Stimulated activated naive CD8-positive, alpha-beta T cell treated with anti-CD3 and anti-CD28 coated beads, Interleukin-15, amount 100 ng/mL, for 72 hours (primary cell): ENCODE data around the gene DCHS2.

Experiments used
- ATAC-seq: fragments of 150-1000 bp; cut with Tn5 transposase; 2 replicates; pipeline ENCODE4 v1.10.0; 2021; ENCODE audit warnings: mild to moderate bottlenecking, moderate library complexity
- DNase-seq, 2 donors: peaks; one replicate each; pipeline ENCODE4 v3.0.0; 2021 to 2022
- H3K27ac Mint-ChIP-seq, 2 donors: one replicate each; pipeline ENCODE4 v1.8.0; 2022; ENCODE audit warnings: mild to moderate bottlenecking in 2 of 2, mixed read lengths in 2 of 2, moderate library complexity in 2 of 2
- H3K27me3 Mint-ChIP-seq: one replicate; pipeline ENCODE4 v1.8.0; 2022; ENCODE audit warnings: mixed read lengths
- H3K4me1 Mint-ChIP-seq: one replicate; pipeline ENCODE4 v1.8.0; 2022; ENCODE audit warnings: mild to moderate bottlenecking, mixed read lengths
- H3K4me3 Mint-ChIP-seq, 2 donors: one replicate each; pipeline ENCODE4 v1.8.0; 2022; ENCODE audit warnings: mild to moderate bottlenecking in 2 of 2, mixed read lengths in 2 of 2, moderate library complexity in 1 of 2
- H3K9me3 Mint-ChIP-seq, 2 donors: one replicate each; pipeline ENCODE4 v1.8.0; 2022; ENCODE audit warnings: mixed read lengths in 2 of 2

DCHS2 gene

DNA sequence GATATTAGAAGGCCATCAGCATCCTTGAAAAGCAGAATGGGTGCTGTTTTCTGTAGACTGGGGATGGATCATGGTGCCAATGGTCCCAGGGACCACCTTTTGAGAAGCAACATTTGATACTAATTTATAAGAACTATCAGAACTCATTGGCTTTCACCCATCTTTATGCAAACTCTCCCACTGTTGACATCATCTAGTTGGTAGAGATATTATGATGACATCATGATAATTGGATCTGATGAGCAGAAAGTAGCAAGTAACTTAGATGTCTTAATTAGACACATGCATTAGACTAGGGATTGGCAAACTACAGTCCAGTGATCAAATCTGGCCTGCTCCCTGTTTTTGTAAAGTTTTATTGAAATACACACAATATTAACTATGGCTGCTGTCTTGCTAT lies 181.0 kb downstream of the DCHS2 start:
- no peaks in the 10 kb centered on the region for H3K4me1 Mint-ChIP-seq
- ATAC-seq (no peak), DNase-seq (no peak)
- H3K4me3 Mint-ChIP-seq, result no peak overlapping the region
- H3K27ac Mint-ChIP-seq, result peak overlapping the region in 1 of 2 donors; percentile 72
- peaks cover 17% of the 10 kb centered on the region for H3K27me3 Mint-ChIP-seq
- peaks cover 8 to 21% of the 10 kb centered on the region in 2 donors for H3K9me3 Mint-ChIP-seq

- no peak for DNase-seq
- peaks cover 29% of the 10 kb centered on the region for H3K27me3 Mint-ChIP-seq
Measured at GRCh38 chr4:154308207-154308606, 183.4 kb downstream of the DCHS2 start.

GRCh38 chr4:154307451-154307850 lies 184.1 kb downstream of the DCHS2 start:
- ATAC-seq (no peak), DNase-seq (no peak)
- peaks cover 8 to 21% of the 10 kb centered on the region in 2 donors for H3K9me3 Mint-ChIP-seq
- no peaks in the 10 kb centered on the region for H3K4me1 Mint-ChIP-seq
- peaks cover 32% of the 10 kb centered on the region for H3K27me3 Mint-ChIP-seq
- peak overlapping the region in 1 of 2 donors; percentile 57 for H3K27ac Mint-ChIP-seq
- H3K4me3 Mint-ChIP-seq, result no peak overlapping the region

More at GRCh38 chr4:154308207-154308606, 183.4 kb downstream of the DCHS2 start:
- ATAC-seq, result no peak
- Mint-ChIP-seq H3K4me1 (no peaks in the 10 kb centered on the region), H3K27ac (no peak overlapping the region), H3K4me3 (no peak overlapping the region), H3K9me3 (peaks cover 8 to 21% of the 10 kb centered on the region in 2 donors)

- Mint-ChIP-seq H3K9me3 (peaks cover 8 to 21% of the 10 kb centered on the region in 2 donors), H3K27ac (no peak overlapping the region), H3K27me3 (peaks cover 35% of the 10 kb centered on the region), H3K4me3 (no peak overlapping the region), H3K4me1 (no peaks in the 10 kb centered on the region)
- ATAC-seq (no peak), DNase-seq (no peak)
Measured at GRCh38 chr4:154305616-154306015, 186.0 kb downstream of the DCHS2 start.

DNA sequence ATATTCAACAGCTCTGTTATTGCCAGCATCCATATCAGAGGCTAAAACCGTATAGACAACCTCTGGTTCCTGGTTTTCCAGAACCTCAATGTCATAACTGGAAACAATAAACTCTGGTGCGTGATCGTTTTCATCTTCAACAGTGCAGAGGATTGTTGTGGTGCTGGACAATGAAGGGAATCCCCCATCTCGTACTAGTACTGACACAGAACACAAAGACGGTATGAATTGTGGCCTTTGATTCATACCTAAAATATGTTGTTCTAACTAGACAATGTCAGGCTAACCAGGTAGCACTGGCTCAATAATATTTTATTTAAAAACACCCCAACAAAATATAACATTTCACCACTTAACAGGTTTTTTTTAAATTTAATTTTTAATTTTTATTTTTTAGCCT lies 186.9 kb downstream of the DCHS2 start:
- ATAC-seq, result no peak
- H3K27me3 Mint-ChIP-seq, result peaks cover 44% of the 10 kb centered on the region

DNA sequence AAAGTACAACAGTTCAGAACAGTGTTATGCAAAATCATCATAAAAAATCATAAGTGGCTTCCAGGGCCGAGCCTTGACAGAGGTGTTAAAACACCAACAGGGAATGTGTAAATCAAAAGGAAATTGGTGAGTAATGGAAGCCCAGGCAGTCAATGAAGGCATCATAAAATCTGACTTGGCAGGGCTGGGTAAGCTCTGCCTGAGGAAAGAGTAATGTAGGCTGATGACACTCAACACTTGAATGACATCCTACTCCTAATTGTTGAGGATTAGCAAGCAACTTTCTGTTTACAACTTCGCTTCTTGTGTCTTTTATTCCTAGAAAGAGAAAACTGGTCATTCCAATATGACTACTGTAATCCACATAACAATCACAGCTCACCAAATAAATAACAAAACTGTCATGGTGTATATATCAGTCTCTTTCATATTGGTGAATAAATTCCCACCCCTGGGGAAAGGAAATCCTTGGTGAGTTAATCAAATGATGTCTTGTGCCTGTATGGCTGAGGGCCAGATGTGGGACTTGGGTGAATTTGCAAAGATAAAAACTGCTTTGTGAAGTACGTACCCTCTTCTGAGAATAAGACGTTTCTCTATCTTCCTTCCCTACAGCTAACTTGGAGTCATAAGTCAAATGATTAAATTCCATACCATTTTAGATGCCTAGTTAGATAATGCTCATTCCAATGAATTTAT lies 196.8 kb downstream of the DCHS2 start:
- ATAC-seq (no peak), DNase-seq (no peak)
- H3K27ac Mint-ChIP-seq, result no peak overlapping the region
- H3K4me3 Mint-ChIP-seq, result no peak overlapping the region
- H3K9me3 Mint-ChIP-seq, result no peaks in the 10 kb centered on the region
- no peaks in the 10 kb centered on the region for H3K4me1 Mint-ChIP-seq
- H3K27me3 Mint-ChIP-seq, result peaks cover 10% of the 10 kb centered on the region

More for the DNA sequence above, 186.9 kb downstream of the DCHS2 start:
- Mint-ChIP-seq H3K4me3 (no peak overlapping the region), H3K9me3 (peaks cover 8 to 21% of the 10 kb centered on the region in 2 donors), H3K4me1 (no peaks in the 10 kb centered on the region), H3K27ac (no peak overlapping the region)
- no peak for DNase-seq

DNA sequence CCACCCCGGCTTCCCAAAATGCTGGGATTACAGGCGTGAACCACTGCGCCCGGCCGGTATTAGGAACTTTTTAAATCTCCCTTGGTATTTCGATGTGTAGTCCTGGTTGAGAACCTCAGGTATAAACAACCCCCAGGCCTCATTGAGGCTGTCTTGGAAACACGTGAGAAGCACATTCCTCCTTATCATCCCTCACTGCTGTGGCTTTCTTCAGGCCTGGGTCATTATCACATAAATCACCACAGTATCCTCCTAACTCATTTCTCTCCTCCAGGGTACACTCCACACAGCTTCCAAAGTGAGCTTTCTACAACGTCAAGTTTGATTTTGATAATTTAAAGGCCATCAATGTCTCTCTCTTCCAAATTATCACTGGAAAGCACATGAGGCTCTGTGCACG lies 198.2 kb downstream of the DCHS2 start:
- Mint-ChIP-seq H3K9me3 (no peaks in the 10 kb centered on the region), H3K27ac (no peak overlapping the region), H3K27me3 (peaks cover 14% of the 10 kb centered on the region), H3K4me3 (no peak overlapping the region), H3K4me1 (no peaks in the 10 kb centered on the region)
- DNase-seq, result no peak
- ATAC-seq, result no peak

DNA sequence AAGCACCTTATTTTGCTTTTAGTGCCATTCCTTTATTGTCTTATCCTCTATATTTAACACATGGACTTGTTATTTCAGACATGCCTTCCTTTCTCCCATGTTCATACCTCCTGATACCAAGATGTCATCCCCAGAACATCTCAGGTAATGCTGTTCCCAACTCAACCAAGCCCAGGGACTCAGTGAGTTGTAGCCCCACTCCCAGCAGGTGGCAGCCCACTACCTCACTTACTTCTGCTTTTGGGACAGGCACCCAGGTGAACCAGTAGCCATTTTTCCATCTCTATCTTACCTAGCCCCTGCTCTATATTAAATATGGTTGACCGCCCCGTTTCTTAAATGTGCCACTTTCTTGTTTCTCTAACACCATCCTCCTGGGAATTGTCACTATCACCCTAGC lies 199.0 kb downstream of the DCHS2 start:
- Mint-ChIP-seq H3K4me1 (no peaks in the 10 kb centered on the region), H3K9me3 (no peaks in the 10 kb centered on the region), H3K27ac (peak overlapping the region in 1 of 2 donors; percentile 27), H3K4me3 (no peak overlapping the region), H3K27me3 (peaks cover 14% of the 10 kb centered on the region)
- DNase-seq (no peak), ATAC-seq (no peak)

DNA sequence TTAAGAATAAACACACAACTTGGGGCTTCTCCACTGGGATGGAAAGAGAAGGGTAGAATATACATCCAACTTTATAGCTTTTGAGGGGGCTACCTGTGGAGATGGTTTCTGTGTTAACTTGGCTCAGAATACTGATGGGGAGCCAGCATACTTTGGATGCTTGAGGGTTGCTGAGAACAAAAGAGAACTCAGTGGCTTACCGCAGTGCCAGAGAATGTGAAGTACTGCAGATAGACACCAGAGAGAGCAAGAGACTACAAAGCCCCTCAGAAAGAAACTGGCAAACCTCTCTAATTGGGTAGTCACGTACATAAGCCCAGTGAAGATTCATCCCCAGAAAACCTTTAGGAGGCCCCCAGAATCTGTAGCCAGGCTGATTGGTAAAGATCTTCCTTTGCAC lies 214.4 kb downstream of the DCHS2 start:
- no peak overlapping the region for H3K4me3 Mint-ChIP-seq
- peaks cover 33% of the 10 kb centered on the region for H3K27me3 Mint-ChIP-seq
- no peak for DNase-seq
- no peak for ATAC-seq
- H3K9me3 Mint-ChIP-seq, result peaks cover 7 to 8% of the 10 kb centered on the region in 2 donors
- H3K4me1 Mint-ChIP-seq, result no peaks in the 10 kb centered on the region
- no peak overlapping the region for H3K27ac Mint-ChIP-seq

- peaks cover 33% of the 10 kb centered on the region for H3K27me3 Mint-ChIP-seq
- peaks cover 7 to 8% of the 10 kb centered on the region in 2 donors for H3K9me3 Mint-ChIP-seq
Measured at GRCh38 chr4:154276496-154276895, 215.1 kb downstream of the DCHS2 start.

DNA sequence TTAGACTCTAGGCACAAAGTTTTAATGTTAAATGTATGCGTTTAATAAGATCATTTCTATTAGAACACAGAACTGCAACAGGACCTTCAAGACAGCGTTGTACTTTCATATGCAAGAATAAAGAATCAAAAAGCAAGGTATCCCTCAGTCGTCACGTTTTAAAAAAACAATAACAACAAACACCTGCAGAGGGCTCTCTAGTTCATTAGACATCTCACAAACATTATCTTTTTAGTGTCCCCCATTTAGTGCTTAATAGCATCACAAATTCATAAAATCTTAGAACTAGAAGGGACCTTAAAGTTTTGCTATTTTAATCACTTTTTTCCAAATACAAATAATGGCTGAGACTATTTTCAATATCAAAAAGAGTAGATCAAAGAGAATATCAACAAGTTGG lies 236.6 kb downstream of the DCHS2 start:
- no peak overlapping the region for H3K27ac Mint-ChIP-seq
- H3K9me3 Mint-ChIP-seq, result no peaks in the 10 kb centered on the region
- H3K4me1 Mint-ChIP-seq, result no peaks in the 10 kb centered on the region
- peaks cover 20% of the 10 kb centered on the region for H3K27me3 Mint-ChIP-seq
- DNase-seq, result no peak
- no peak overlapping the region for H3K4me3 Mint-ChIP-seq
- no peak for ATAC-seq

More at GRCh38 chr4:154276496-154276895, 215.1 kb downstream of the DCHS2 start:
- DNase-seq (no peak), ATAC-seq (no peak)
- Mint-ChIP-seq H3K4me3 (no peak overlapping the region), H3K4me1 (no peaks in the 10 kb centered on the region), H3K27ac (no peak overlapping the region)

- Mint-ChIP-seq H3K4me1 (no peaks in the 10 kb centered on the region), H3K9me3 (no peaks in the 10 kb centered on the region), H3K27ac (no peak overlapping the region), H3K27me3 (peaks cover 29% of the 10 kb centered on the region), H3K4me3 (no peak overlapping the region)
- no peak for DNase-seq
- ATAC-seq, result no peak
Measured at GRCh38 chr4:154234576-154234975, 257.0 kb downstream of the DCHS2 start.

DNA sequence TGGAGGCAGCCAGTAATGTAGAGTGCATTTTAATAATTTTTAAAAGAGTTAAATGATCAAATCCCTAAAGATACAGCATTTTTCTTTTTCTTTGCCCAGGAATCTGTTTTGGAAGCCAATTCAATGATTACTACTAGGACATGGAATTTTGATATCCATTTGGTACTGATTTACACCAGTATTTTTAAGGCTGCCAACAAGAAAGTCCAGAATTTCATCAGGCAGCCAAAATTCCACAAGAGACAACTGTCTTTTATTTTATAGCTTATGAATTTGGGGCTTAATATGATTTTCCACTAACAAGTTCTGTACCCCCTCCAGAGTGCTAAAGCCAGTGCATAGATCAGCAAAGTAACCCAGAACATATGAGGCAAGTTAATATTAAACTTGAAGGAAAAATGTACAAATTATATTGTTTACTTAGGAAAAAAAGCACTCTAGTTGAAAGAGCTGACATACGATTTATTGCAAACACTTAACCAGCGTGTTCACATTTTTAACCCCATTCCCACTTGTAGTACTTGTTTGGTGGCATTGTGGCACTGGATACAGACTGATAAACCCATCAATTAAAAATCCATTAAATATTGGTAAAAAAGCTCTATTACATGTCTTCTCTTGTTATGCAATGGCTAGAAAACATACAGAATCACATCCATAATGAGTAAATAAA lies 259.7 kb downstream of the DCHS2 start:
- ATAC-seq, result no peak
- Mint-ChIP-seq H3K27ac (no peak overlapping the region), H3K4me1 (no peaks in the 10 kb centered on the region), H3K9me3 (peaks cover 0 to 6% of the 10 kb centered on the region in 2 donors), H3K4me3 (no peak overlapping the region), H3K27me3 (peaks cover 36% of the 10 kb centered on the region)
- no peak for DNase-seq

DNA sequence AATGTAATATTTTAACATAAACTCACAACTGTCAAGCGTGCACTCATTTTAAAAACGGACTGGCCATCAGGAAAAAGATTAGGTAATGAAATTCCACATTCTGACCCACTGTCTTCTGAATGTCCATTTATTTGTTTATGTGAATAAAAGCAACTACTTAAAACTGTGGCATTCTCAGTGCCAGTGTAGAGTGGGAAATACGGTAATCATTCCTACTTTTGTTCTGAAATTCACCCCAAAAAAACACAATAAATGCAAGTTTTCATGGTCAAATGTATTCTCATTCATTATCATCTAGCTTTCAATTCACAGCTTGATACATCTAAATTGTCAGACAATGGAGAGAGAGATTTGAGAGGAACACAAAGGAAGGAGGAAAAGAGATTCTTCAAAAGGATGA lies 260.9 kb downstream of the DCHS2 start:
- Mint-ChIP-seq H3K4me1 (no peaks in the 10 kb centered on the region), H3K27ac (no peak overlapping the region), H3K9me3 (peaks cover 0 to 6% of the 10 kb centered on the region in 2 donors), H3K4me3 (no peak overlapping the region), H3K27me3 (peaks cover 32% of the 10 kb centered on the region)
- DNase-seq, result no peak
- no peak for ATAC-seq

- ATAC-seq, result no peak
- H3K4me1 Mint-ChIP-seq, result no peaks in the 10 kb centered on the region
- H3K4me3 Mint-ChIP-seq, result no peak overlapping the region
Measured at GRCh38 chr4:154230091-154230490, 261.5 kb downstream of the DCHS2 start.

GRCh38 chr4:154222875-154223274 lies 268.7 kb downstream of the DCHS2 start:
- H3K4me3 Mint-ChIP-seq, result no peak overlapping the region
- H3K4me1 Mint-ChIP-seq, result no peaks in the 10 kb centered on the region
- peaks cover 12% of the 10 kb centered on the region for H3K27me3 Mint-ChIP-seq
- H3K27ac Mint-ChIP-seq, result no peak overlapping the region
- DNase-seq (no peak), ATAC-seq (no peak)
- peaks cover 9 to 24% of the 10 kb centered on the region in 2 donors for H3K9me3 Mint-ChIP-seq

More at GRCh38 chr4:154230091-154230490, 261.5 kb downstream of the DCHS2 start:
- Mint-ChIP-seq H3K27ac (no peak overlapping the region), H3K27me3 (peaks cover 26% of the 10 kb centered on the region), H3K9me3 (peaks cover 0 to 10% of the 10 kb centered on the region in 2 donors)
- DNase-seq, result no peak
